ENCODE results near the gene HOXD9.
A peak's percentile ranks its signal among the peaks of the same experiment; 100 is the strongest.

Gene HOXD9

DNA sequence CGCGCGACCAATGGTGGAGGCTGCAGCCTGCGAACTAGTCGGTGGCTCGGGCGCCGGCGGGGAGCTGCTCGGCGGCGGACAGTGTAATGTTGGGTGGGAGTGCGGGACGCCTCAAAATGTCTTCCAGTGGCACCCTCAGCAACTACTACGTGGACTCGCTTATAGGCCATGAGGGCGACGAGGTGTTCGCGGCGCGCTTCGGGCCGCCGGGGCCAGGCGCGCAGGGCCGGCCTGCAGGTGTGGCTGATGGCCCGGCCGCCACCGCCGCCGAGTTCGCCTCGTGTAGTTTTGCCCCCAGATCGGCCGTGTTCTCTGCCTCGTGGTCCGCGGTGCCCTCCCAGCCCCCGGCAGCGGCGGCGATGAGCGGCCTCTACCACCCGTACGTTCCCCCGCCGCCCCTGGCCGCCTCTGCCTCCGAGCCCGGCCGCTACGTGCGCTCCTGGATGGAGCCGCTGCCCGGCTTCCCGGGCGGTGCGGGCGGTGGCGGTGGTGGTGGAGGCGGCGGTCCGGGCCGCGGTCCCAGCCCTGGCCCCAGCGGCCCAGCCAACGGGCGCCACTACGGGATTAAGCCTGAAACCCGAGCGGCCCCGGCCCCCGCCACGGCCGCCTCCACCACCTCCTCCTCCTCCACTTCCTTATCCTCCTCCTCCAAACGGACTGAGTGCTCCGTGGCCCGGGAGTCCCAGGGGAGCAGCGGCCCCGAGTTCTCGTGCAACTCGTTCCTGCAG lies at the start of gene HOXD9:
HOXD9 (plus strand) TSS at position 37 of the 728 bp plus-strand sequence; CDS start at position 87, 50 bp downstream.
- Mint-ChIP-seq H3K27ac (no peak within 1 kb of the TSS), H3K36me3 (no peaks in the 10 kb centered on the region), H3K9me3 (no peaks in the 10 kb centered on the region), H3K4me1 (peaks cover 4% of the 10 kb centered on the region), H3K4me3 (no peak within 1 kb of the TSS), H3K27me3 (peaks cover 36% of the 10 kb centered on the region)
- no peak for ATAC-seq (ENCODE audit: low read depth)
- no peak for DNase-seq (ENCODE audit: low spot score in 2 of 2)

- DNase-seq (ENCODE audit: low spot score in 2 of 2) (no peak), ATAC-seq (ENCODE audit: low read depth) (no peak)
- H3K36me3 Mint-ChIP-seq: no peaks in the 10 kb centered on the region
- H3K27me3 Mint-ChIP-seq: peaks cover 36% of the 10 kb centered on the region
- H3K4me3 Mint-ChIP-seq: no peak overlapping the region
- H3K9me3 Mint-ChIP-seq: peaks cover 1% of the 10 kb centered on the region
- H3K4me1 Mint-ChIP-seq: no peaks in the 10 kb centered on the region
- H3K27ac Mint-ChIP-seq: no peak overlapping the region
Measured at GRCh38 chr2:176072951-176073904, 49.3 kb upstream of the HOXD9 start.

DNA sequence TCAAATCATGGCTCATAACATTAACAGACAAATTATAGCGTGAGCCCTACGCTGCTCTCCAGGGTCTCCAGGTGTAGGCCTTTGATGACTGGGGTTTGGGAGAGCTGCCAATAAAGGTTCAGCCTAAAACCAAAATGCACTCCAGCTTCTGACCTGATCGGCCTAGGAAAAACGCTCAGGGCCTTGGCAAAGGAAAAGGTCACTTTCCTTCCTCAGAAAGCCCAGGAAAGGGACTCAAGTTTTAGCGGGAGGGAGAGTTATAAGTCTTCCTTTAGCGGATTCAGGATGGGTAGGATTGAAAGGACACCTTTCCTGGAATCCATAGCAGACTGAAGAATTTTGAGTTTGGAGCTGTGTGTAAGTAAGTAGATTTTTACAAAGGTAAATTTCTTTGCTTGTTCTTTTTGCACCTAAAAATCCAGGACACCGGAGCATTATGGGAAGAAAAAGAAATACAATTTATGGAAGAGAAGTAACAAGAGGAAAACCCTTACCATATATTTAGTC lies 47.5 kb upstream of the HOXD9 start:
- ATAC-seq (ENCODE audit: low read depth): no peak
- Mint-ChIP-seq H3K4me3 (no peak overlapping the region), H3K36me3 (peaks cover 2% of the 10 kb centered on the region), H3K9me3 (peaks cover 1% of the 10 kb centered on the region), H3K27ac (no peak overlapping the region), H3K27me3 (peaks cover 45% of the 10 kb centered on the region), H3K4me1 (peaks cover 4% of the 10 kb centered on the region)
- no peak for DNase-seq (ENCODE audit: low spot score in 2 of 2)

DNA sequence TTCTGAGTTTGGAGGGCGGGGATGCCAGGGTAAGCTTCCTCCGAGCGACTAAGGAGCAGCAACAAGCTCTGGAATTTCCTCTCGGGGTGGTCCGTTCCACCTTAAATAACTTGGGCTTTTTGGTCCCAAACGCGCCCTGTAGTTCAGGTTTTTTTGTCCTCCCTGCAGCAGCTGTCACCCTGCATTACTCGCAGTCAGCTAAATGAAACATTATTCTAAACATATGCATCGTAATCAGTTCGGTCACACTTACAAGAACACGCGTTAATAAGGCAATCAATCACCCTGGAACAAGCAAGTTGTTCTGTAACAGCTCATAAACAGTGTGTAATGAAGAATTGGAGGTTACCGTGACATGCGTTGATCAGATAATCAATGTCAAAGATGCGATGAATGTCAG lies 47.0 kb upstream of the HOXD9 start:
- DNase-seq (ENCODE audit: low spot score in 2 of 2) (no peak), ATAC-seq (ENCODE audit: low read depth) (no peak)
- H3K9me3 Mint-ChIP-seq: peaks cover 1% of the 10 kb centered on the region
- no peak overlapping the region for H3K4me3 Mint-ChIP-seq
- no peak overlapping the region for H3K27ac Mint-ChIP-seq
- peaks cover 40% of the 10 kb centered on the region for H3K27me3 Mint-ChIP-seq
- peaks cover 4% of the 10 kb centered on the region for H3K4me1 Mint-ChIP-seq
- H3K36me3 Mint-ChIP-seq: peaks cover 2% of the 10 kb centered on the region

GRCh38 chr2:176076063-176076462 lies 46.5 kb upstream of the HOXD9 start:
- H3K27me3 Mint-ChIP-seq: peaks cover 35% of the 10 kb centered on the region
- ATAC-seq (ENCODE audit: low read depth) (no peak), DNase-seq (ENCODE audit: low spot score in 2 of 2) (no peak)
- peaks cover 2% of the 10 kb centered on the region for H3K36me3 Mint-ChIP-seq
- no peak overlapping the region for H3K4me3 Mint-ChIP-seq
- H3K27ac Mint-ChIP-seq: no peak overlapping the region
- peaks cover 4% of the 10 kb centered on the region for H3K4me1 Mint-ChIP-seq
- H3K9me3 Mint-ChIP-seq: peaks cover 1% of the 10 kb centered on the region

GRCh38 chr2:176076796-176077195 lies 45.7 kb upstream of the HOXD9 start:
- Mint-ChIP-seq H3K4me1 (peaks cover 4% of the 10 kb centered on the region), H3K9me3 (peaks cover 1% of the 10 kb centered on the region), H3K36me3 (peaks cover 2% of the 10 kb centered on the region), H3K27ac (no peak overlapping the region), H3K4me3 (no peak overlapping the region), H3K27me3 (peaks cover 33% of the 10 kb centered on the region)
- no peak for ATAC-seq (ENCODE audit: low read depth)
- no peak for DNase-seq (ENCODE audit: low spot score in 2 of 2)

GRCh38 chr2:176078541-176079284 lies 43.8 kb upstream of the HOXD9 start:
- Mint-ChIP-seq H3K9me3 (peaks cover 1% of the 10 kb centered on the region), H3K27ac (no peak overlapping the region), H3K4me3 (no peak overlapping the region), H3K27me3 (peaks cover 34% of the 10 kb centered on the region), H3K36me3 (peaks cover 2% of the 10 kb centered on the region), H3K4me1 (peaks cover 4% of the 10 kb centered on the region)
- ATAC-seq (ENCODE audit: low read depth) (no peak), DNase-seq (ENCODE audit: low spot score in 2 of 2) (no peak)

GRCh38 chr2:176079285-176079830 lies 43.2 kb upstream of the HOXD9 start:
- Mint-ChIP-seq H3K4me1 (peaks cover 4% of the 10 kb centered on the region), H3K27ac (peak overlapping the region; percentile 84), H3K4me3 (peak overlapping the region; percentile 32), H3K36me3 (peaks cover 2% of the 10 kb centered on the region), H3K9me3 (peaks cover 1% of the 10 kb centered on the region), H3K27me3 (peaks cover 34% of the 10 kb centered on the region)
- DNase-seq (ENCODE audit: low spot score in 2 of 2) (no peak), ATAC-seq (ENCODE audit: low read depth) (no peak)

- ATAC-seq (ENCODE audit: low read depth): no peak
- Mint-ChIP-seq H3K36me3 (peaks cover 2% of the 10 kb centered on the region), H3K9me3 (peaks cover 1% of the 10 kb centered on the region), H3K27me3 (peaks cover 37% of the 10 kb centered on the region), H3K4me1 (peaks cover 4% of the 10 kb centered on the region), H3K4me3 (peak overlapping the region; percentile 32), H3K27ac (peak overlapping the region; percentile 84)
- no peak for DNase-seq (ENCODE audit: low spot score in 2 of 2)
Measured at GRCh38 chr2:176079831-176080539, 42.5 kb upstream of the HOXD9 start.

GRCh38 chr2:176080540-176081375 lies 41.8 kb upstream of the HOXD9 start:
- DNase-seq (ENCODE audit: low spot score in 2 of 2): no peak
- Mint-ChIP-seq H3K4me1 (peaks cover 4% of the 10 kb centered on the region), H3K4me3 (no peak overlapping the region), H3K27me3 (peaks cover 36% of the 10 kb centered on the region), H3K27ac (no peak overlapping the region), H3K9me3 (peaks cover 2% of the 10 kb centered on the region), H3K36me3 (peaks cover 2% of the 10 kb centered on the region)
- ATAC-seq (ENCODE audit: low read depth): no peak

- peak overlapping the region; percentile 73 for H3K27ac Mint-ChIP-seq
- H3K4me3 Mint-ChIP-seq: no peak overlapping the region
- peaks cover 33% of the 10 kb centered on the region for H3K27me3 Mint-ChIP-seq
- H3K9me3 Mint-ChIP-seq: peaks cover 1% of the 10 kb centered on the region
- peak in 1 of 2 donors; percentile 9 for DNase-seq (ENCODE audit: low spot score in 2 of 2)
- peaks cover 4% of the 10 kb centered on the region for H3K4me1 Mint-ChIP-seq
- no peak for ATAC-seq (ENCODE audit: low read depth)
- peaks cover 2% of the 10 kb centered on the region for H3K36me3 Mint-ChIP-seq
Measured at GRCh38 chr2:176081376-176081836, 41.1 kb upstream of the HOXD9 start.

- ATAC-seq (ENCODE audit: low read depth): no peak
- peak overlapping the region; percentile 73 for H3K27ac Mint-ChIP-seq
Measured at GRCh38 chr2:176081837-176082524, 40.5 kb upstream of the HOXD9 start.

More at GRCh38 chr2:176081837-176082524, 40.5 kb upstream of the HOXD9 start:
- Mint-ChIP-seq H3K9me3 (peaks cover 1% of the 10 kb centered on the region), H3K4me3 (no peak overlapping the region), H3K36me3 (peaks cover 2% of the 10 kb centered on the region), H3K4me1 (peaks cover 4% of the 10 kb centered on the region), H3K27me3 (peaks cover 35% of the 10 kb centered on the region)
- peak in 1 of 2 donors; percentile 23 for DNase-seq (ENCODE audit: low spot score in 2 of 2)

Data from memory B cell (primary cell).